Effector CD8-positive, alpha-beta T cell (primary cell): ENCODE results near the gene PINLYP.
A peak's percentile ranks its signal among the peaks of the same experiment; 100 is the strongest.

Experiments used
- DNase-seq: peaks from one replicate; lab custom pipeline; 2025; lab: John Stamatoyannopoulos, UW

The PINLYP gene

GRCh38 chr19:43548706-43549105 is 26.9 kb upstream of the PINLYP start:
- DNase-seq: no peak

GRCh38 chr19:43551399-43552197 is 24.0 kb upstream of the PINLYP start:
- DNase-seq: no peak

GRCh38 chr19:43552198-43552450 is 23.5 kb upstream of the PINLYP start:
- DNase-seq: no peak

DNA sequence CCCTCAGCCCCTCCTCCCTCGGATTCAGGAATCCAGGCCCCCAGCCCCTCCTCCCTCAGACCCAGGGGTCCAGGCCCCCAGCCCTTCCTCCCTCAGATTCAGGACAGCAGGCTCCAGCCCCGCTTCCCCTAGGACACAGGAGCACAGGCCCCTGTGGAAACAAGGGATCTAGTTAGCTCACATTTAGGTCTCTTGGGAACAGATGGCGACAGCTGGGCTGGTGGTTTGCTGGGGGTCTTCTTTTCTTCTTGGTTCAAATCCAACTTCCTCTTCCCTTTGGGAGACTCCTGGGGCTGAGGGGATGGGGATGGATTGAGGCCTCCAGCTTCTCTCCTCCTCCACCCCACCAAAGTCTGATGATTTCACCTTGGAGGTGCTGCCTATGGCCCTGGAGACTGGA is 23.0 kb upstream of the PINLYP start:
- DNase-seq: no peak

DNA sequence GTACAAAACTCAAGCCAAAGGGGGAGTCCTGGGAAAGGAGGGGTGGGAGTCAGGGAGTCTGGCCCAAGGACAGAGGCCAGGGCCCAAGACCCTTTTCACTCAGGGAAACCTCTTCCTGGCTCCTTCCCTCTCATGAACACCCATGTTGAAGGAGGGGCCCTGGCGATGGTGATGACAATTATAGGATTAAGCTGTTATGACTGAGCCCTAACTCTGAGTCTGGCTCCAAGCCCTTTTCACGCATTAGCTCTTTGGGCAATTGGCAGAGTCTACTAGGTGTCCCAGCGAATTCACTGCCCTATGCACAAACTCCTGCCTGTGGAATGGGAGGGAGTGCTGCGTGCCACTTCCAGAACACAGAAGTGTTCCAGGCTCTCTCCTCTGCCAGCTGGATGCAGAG is 21.9 kb upstream of the PINLYP start:
- no peak for DNase-seq

DNA sequence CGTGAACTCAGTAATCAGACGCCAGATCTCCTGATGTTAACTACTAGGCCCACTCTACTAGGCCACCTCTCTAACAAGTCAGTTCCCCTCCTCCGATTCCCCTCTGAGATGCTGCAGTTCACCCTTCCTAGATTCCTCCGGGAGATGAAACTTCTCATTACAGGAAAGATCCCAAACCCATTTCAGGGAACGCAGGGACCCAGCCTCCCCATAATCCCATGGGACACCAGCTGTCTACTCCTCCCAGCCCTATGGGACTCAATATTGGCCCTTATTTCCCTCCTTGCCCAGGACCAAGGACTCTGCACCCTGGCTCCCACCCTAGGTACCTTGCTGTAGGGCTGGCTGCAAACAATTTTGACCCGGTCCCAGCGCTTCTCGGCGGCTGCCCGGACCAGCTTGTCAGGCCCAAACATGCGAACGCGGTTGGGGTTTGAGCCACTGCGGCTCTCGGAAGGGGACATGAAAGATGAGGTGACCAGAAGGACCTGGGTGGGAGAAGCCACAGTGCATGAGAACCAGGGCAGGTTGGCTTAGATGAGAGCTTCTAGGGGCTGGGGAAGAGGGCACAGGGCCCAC is 21.2 kb upstream of the PINLYP start:
- no peak for DNase-seq

DNA sequence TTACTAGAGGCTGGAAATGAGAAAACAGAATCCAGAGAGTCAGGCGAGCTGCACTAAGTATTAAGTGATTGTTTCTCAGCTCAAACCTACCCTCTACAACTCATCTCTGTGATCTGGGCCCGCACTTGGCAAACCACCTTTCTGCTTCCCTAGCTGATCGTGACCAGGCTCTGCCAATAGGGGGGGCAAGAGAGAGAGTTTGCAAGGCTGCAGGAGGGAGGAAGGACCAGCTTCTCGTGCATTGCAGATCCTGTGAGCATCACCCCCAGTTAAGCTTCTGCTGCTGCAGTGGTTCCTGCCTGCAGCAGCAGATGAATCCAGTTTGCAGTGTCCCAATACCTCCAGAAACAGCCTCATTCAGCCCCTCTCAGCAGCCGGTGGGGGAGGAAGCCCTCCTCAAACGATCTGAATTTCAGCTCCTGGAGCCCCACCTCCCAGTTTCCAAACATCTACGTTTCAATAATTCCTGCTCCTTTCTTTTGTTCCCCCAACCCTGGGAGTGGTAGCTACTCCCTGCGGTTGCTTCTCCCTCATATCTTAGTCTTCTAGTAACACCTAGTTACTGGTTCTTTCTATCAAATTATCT is 20.3 kb upstream of the PINLYP start:
- peak; percentile 69 for DNase-seq

GRCh38 chr19:43560687-43561086 is 14.9 kb upstream of the PINLYP start:
- DNase-seq: no peak

- DNase-seq: no peak
Observed at GRCh38 chr19:43561139-43561970, 14.2 kb upstream of the PINLYP start.

- DNase-seq: no peak
Observed at GRCh38 chr19:43562226-43562697, 13.3 kb upstream of the PINLYP start.

DNA sequence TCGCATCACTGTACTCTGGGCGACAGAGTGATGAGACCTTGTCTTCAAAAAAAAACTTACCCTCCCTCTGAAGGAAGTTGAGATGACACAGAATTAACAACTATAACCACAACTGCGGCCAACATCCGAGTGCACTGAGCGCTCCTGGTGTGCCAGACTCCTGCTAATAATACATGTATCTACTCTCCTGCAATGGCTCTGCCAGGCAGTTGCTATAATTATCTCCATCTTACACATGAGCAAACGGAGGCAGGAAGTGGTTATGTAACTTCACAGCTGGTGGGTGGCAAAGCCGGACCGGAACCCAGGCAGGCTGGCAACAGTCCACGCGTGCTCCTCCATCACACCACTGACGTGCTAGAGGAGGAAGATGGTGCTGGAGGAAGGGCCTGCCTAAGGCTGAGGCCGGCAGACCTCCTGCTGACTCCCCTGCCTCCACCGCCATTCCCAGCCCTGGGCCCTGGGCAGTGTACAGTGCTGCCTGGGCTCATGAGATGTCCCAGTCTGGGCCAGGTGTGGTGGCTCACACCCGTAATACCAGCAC is 12.8 kb upstream of the PINLYP start:
- peak; percentile 28 for DNase-seq

GRCh38 chr19:43563816-43564457 is 11.7 kb upstream of the PINLYP start:
- DNase-seq: no peak

DNA sequence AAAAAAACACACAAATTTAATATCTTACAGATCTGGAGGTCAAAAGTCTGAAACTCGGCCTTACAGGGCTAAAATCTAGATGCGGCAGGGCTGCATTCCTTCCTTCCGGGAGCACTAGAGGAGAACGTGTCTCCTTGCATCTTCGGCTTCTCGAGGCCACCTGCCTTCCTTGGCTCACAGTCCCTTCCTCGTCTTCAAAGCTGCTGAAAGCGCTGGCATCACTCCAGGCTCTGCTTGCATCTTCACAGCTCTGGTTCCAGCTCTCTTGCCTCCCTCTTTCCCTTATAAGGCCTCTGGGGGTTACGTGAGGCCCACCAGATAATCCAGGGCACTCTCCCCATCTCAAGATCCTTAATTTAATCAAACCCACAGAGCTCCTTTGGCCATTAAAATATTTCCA is 10.8 kb upstream of the PINLYP start:
- no peak for DNase-seq

GRCh38 chr19:43569657-43570056 is 5.9 kb upstream of the PINLYP start:
- no peak for DNase-seq

GRCh38 chr19:43570174-43570791 is 5.3 kb upstream of the PINLYP start:
- DNase-seq: no peak

GRCh38 chr19:43572171-43572588 is 3.4 kb upstream of the PINLYP start:
- no peak for DNase-seq

DNA sequence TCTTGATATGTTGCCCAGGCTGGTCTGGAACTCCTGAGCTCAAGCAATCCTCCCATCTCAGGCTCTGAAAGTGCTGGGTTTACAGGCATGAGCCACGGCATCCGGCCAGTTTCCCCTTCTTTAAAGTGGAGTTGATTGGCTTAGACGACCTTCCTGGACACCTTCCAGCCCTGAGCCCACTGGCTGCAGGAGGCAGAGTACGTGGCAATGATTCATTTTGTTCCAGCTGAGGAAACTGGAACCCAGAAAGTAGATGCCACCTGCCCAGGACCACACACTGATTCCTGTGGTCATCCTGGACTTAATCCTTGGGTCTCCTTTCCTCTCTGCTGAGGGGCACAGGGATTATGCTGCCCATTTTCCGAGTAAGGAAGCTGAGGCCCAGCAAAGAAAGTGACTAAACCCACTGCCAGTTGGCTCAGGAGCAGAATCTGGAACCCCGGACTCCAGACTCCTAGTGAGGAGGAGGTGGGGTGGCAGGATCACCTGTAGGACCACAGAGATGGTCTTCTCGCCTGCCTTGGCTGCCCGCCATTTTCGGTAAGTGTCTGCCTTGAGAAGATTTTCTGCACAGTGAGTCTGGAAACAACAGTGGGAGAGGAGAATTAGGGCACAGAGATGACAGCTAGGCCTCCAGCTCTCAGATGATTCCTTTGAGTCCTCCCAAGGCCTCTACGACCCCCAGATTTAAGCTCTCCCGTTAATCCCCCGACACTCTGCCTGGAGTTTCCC is 1.0 kb upstream of the PINLYP start:
- DNase-seq: no peak

GRCh38 chr19:43575955-43576878 is 616 bp downstream of the PINLYP start:
- no peak for DNase-seq

GRCh38 chr19:43578787-43579186 is 3.2 kb downstream of the PINLYP start:
- no peak for DNase-seq

- DNase-seq: no peak
Observed at GRCh38 chr19:43581467-43581866, 5.9 kb downstream of the PINLYP start.
